T-helper 17 cell (primary cell): ENCODE measurements around the gene ADARB1. TPM values are rescaled to one million over a fixed set of nuclear protein-coding genes. Genes with fewer than 3 reads are reported as not detected.
A peak's percentile ranks its signal among the peaks of the same experiment; 100 is the strongest.

ENCODE experiments used
- ATAC-seq: fragments of 150-1000 bp; cut with Tn5 transposase; 2 replicates; pipeline ENCODE4 v1.10.0; 2021; ENCODE audit warnings: mild to moderate bottlenecking, moderate library complexity
- DNase-seq, 3 donors: peaks; one replicate each; pipeline versions ENCODE4 v3.0.0 to v3.0.0-alpha.2; 2020 to 2021
- H3K9me3 ChIP-seq: one replicate; pipeline ENCODE4 v1.7.0; 2013; ENCODE audit warnings: low read length, mild to moderate bottlenecking; ENCODE audit not compliant: control insufficient read depth, poor library complexity, severe bottlenecking
- H3K27ac Mint-ChIP-seq: one replicate; pipeline ENCODE4 v1.8.0; 2022; ENCODE audit warnings: mild to moderate bottlenecking, moderate library complexity, mixed read lengths
- H3K27me3 Mint-ChIP-seq: one replicate; pipeline ENCODE4 v1.8.0; 2022; ENCODE audit warnings: mixed read lengths
- H3K36me3 Mint-ChIP-seq: one replicate; pipeline ENCODE4 v1.8.0; 2022; ENCODE audit warnings: low read depth, mixed read lengths
- H3K4me1 Mint-ChIP-seq: one replicate; pipeline ENCODE4 v1.8.0; 2022; ENCODE audit warnings: mild to moderate bottlenecking, mixed read lengths
- H3K4me3 Mint-ChIP-seq: one replicate; pipeline ENCODE4 v1.8.0; 2022; ENCODE audit warnings: mild to moderate bottlenecking, moderate library complexity, mixed read lengths
- total RNA-seq, 4 donors: library from RNA in 2 of 4; stranded (reverse) in 2 of 4; gene quantifications; one replicate each; pipeline ENCODE4 v1.2.3 and lab custom pipeline; 2022 to 2026

ADARB1 gene
- total RNA-seq, 2 donors from 2014 or later, result 28.4 to 37.0 TPM

GRCh38 chr21:45264912-45265515, 190.6 kb downstream of the ADARB1 start:
- H3K4me3 Mint-ChIP-seq, result no peak overlapping the region
- H3K36me3 Mint-ChIP-seq, result peaks cover 2% of the 10 kb centered on the region
- H3K27me3 Mint-ChIP-seq, result no peaks in the 10 kb centered on the region
- H3K27ac Mint-ChIP-seq, result no peak overlapping the region
- H3K9me3 ChIP-seq, result no peaks in the 10 kb centered on the region
- peaks cover 18% of the 10 kb centered on the region for H3K4me1 Mint-ChIP-seq
- ATAC-seq (no peak), DNase-seq (no peak)

DNA sequence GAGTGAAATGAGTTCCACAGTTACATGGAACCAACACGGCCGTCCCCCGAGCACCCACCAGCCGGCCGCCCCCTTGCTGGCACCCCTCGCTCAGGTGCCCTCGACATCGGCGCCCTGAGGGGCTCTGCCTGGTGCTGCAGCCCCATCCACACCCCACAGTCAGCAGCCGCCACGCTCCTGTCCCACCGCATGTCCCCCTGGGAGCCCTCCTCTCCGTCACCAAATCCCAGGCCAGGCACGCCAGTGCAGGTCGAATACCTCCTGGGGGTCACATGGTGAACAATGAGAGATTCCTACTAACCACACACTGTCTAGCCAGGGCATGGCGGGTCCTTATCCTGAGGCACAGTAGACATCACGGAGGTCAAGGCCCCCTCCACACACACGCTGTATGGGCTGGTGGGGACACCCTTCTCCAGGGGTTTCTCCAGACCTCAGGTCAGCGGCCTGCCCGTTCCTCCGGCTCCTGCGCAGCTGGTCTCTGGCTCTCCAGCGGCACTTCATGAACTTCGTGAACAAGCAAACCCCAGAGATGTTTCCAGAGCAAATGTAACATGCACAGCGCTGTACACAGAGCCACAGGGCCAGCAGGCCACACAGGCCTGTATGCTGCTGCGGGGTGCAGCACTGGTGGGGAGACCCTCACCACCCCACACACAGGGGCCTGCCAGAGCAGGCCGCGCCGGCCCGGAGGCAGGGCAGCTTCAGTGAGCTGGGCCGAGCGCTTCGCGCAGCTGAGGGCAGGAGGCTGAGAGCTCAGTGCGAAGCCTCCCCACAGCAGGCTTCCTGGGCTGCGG, 191.5 kb downstream of the ADARB1 start:
- Mint-ChIP-seq H3K4me1 (peaks cover 18% of the 10 kb centered on the region), H3K36me3 (peaks cover 4% of the 10 kb centered on the region), H3K4me3 (peak overlapping the region; percentile 57), H3K27ac (peak overlapping the region; percentile 83), H3K27me3 (no peaks in the 10 kb centered on the region)
- no peaks in the 10 kb centered on the region for H3K9me3 ChIP-seq
- no peak for DNase-seq
- peak; percentile 18 for ATAC-seq

DNA sequence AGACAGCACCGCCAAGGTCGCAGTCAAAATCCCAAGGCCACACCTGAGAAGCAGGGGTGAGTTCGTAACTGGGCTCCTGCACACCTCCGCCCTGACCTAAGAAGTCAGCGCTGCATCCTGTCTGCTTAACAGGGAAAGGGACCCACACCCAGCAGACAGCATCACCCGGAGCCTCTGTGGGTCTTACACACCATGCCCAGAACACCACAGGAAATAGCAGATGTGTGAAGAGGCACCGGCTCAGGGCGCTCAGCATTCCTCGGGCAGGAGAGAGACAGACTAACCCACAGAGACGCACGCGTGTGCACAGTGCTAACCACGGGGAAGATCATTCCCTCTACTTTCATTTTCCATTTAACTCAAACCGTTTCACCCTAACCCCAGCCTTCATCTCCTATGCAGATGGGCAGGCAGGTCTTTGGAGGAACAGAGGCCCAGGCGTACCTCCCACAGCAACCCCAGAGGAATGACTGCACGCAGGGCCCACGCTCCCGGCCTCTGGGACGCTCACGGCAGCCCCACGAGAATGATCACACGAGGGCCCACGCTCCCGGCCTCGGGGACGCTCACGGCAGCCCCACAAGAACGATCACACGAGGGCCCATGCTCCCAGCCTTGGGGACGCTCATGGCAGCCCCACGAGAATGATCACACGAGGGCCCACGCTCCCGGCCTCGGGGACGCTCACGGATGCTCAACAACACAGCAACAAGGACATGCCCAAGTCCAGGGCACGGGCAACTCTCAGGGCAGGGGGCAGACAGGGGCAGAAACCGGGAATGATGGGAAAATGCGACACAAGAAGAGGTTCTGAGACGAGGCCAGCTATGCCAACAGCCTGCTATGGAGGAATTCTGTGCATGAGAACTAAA, 192.4 kb downstream of the ADARB1 start:
- peak; percentile 85 for ATAC-seq
- DNase-seq, result no peak
- Mint-ChIP-seq H3K27me3 (no peaks in the 10 kb centered on the region), H3K36me3 (peaks cover 4% of the 10 kb centered on the region), H3K4me3 (peak overlapping the region; percentile 76), H3K27ac (peak overlapping the region; percentile 83), H3K4me1 (peaks cover 18% of the 10 kb centered on the region)
- peaks cover 4% of the 10 kb centered on the region for H3K9me3 ChIP-seq

- H3K27me3 Mint-ChIP-seq, result no peaks in the 10 kb centered on the region
- peaks cover 4% of the 10 kb centered on the region for H3K36me3 Mint-ChIP-seq
- no peak overlapping the region for H3K4me3 Mint-ChIP-seq
- H3K27ac Mint-ChIP-seq, result peak overlapping the region; percentile 83
- no peak for ATAC-seq
- DNase-seq, result no peak
- H3K9me3 ChIP-seq, result peaks cover 8% of the 10 kb centered on the region
- H3K4me1 Mint-ChIP-seq, result peaks cover 18% of the 10 kb centered on the region
Measured at GRCh38 chr21:45267390-45267760, 193.0 kb downstream of the ADARB1 start.

DNA sequence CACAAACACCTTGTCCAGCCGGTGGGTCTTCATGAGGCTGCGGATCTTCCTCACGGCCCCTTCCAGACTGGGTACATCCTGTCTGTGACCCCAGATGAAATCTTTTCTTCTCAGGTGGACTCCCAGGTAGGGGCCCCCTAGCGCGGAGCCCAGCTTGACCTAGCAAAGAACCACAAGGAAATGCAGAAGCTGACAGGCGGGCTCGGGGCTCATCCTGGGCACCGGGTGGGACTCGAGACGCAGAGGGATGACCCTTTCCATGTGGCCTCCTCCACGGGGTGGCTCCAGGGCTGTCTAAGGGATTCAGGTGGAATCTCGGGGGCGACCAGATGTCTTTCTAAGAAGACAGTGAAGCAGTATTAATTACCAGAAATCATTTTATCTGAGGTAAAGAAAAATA, 195.5 kb downstream of the ADARB1 start:
- Mint-ChIP-seq H3K27me3 (no peaks in the 10 kb centered on the region), H3K36me3 (peaks cover 4% of the 10 kb centered on the region), H3K4me3 (no peak overlapping the region), H3K4me1 (peaks cover 16% of the 10 kb centered on the region), H3K27ac (no peak overlapping the region)
- no peak for DNase-seq
- no peak for ATAC-seq
- peaks cover 8% of the 10 kb centered on the region for H3K9me3 ChIP-seq

DNA sequence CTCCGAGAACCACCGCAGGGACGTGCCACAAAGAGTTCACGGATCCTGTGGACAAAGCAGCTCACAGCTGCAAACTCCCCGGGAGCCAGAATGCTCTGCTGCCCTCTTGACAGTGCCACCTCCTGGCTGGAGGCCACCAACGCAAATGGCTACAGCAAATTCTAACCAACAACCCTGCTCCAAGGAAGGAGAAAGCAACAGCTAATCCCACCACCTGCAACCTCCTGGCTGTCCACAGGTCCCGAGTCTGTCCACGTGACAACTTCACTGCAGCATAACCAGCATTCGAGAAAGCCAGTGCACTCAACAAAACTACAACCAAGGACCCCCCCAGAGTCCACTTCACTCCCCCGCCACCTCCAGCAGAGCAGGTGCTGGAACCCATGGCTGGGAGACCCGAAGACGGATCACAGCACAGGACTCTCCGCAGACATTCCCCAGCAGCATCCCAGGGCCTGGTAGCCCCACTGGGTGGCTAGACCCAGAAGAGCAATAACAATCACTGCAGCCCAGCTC, 196.0 kb downstream of the ADARB1 start:
- no peaks in the 10 kb centered on the region for H3K27me3 Mint-ChIP-seq
- DNase-seq (no peak), ATAC-seq (no peak)
- peak overlapping the region; percentile 32 for H3K27ac Mint-ChIP-seq
- H3K4me1 Mint-ChIP-seq, result peaks cover 16% of the 10 kb centered on the region
- H3K9me3 ChIP-seq, result peaks cover 8% of the 10 kb centered on the region
- H3K36me3 Mint-ChIP-seq, result peaks cover 4% of the 10 kb centered on the region
- no peak overlapping the region for H3K4me3 Mint-ChIP-seq

Other genes starting within 250 kb of the ADARB1 start
- gene PTTG1IP, start 200.9 kb upstream of the ADARB1 start, total RNA-seq, result 100 to 1,000 TPM in 1 of 2 donors, 10 to 100 TPM in 1; 98.4 to 123 TPM
- gene ITGB2, start 153.7 kb upstream of the ADARB1 start, total RNA-seq, result 100 to 1,000 TPM; 248 to 359 TPM
- 10 to 100 TPM; 14.0 to 15.4 TPM for gene SLX9, start 134.6 kb upstream of the ADARB1 start, total RNA-seq
- gene POFUT2, start 213.3 kb downstream of the ADARB1 start, total RNA-seq, result 10 to 100 TPM; 48.5 to 66.4 TPM